ENCODE results near the gene DLG2.

DLG2 gene

DNA sequence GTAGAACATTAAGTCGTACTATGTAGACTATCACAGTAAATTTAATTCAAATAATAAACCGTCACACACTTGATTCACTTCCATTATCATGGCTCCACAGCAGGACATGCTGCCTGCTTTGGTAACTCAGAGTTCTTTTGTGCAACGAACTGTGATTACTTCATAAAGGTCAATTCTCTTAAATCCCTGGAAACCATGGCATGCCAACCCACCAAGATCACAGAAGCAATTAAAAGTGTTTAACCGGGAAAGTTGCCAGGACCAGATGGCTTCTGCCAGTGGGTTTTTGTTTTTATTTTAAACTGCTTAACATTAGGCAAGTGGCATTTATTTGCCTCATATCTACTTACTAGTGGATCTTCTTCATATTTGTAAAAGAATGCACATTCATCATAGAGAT, 1162.1 kb downstream of the DLG2 start:
- H3K27me3 Mint-ChIP-seq: no peaks in the 10 kb centered on the region
- H3K4me3 Mint-ChIP-seq: no peak overlapping the region
- DNase-seq (no peak), ATAC-seq (replicated peaks) (no peak)
- H3K4me1 Mint-ChIP-seq: no peaks in the 10 kb centered on the region
- H3K36me3 Mint-ChIP-seq: no peaks in the 10 kb centered on the region
- no peaks in the 10 kb centered on the region for H3K9me3 Mint-ChIP-seq
- no peak overlapping the region for H3K27ac Mint-ChIP-seq

DNA sequence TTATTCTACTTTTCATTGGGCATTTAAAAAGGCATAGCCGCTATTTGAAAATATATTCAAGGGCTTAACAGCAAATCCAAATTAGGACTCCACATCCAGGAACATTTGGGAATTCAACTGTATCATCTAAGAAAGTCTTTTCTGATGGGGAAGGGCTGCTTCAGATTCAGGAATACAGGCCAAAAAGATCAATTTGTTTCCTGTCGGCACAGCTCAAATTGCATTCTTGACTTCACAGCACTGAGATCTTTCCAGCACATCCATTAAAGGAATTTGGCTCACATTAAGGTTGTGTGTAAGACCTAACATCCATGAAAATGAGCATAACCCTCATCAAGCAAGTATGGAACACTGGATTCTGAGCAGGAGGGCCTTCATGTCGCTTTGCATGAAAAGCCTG, 1171.5 kb downstream of the DLG2 start:
- DNase-seq (no peak), ATAC-seq (replicated peaks) (no peak)
- no peaks in the 10 kb centered on the region for H3K4me1 Mint-ChIP-seq
- H3K36me3 Mint-ChIP-seq: no peaks in the 10 kb centered on the region
- H3K4me3 Mint-ChIP-seq: no peak overlapping the region
- no peaks in the 10 kb centered on the region for H3K9me3 Mint-ChIP-seq
- H3K27ac Mint-ChIP-seq: no peak overlapping the region
- peaks cover 0 to 6% of the 10 kb centered on the region in 2 donors for H3K27me3 Mint-ChIP-seq

DNA sequence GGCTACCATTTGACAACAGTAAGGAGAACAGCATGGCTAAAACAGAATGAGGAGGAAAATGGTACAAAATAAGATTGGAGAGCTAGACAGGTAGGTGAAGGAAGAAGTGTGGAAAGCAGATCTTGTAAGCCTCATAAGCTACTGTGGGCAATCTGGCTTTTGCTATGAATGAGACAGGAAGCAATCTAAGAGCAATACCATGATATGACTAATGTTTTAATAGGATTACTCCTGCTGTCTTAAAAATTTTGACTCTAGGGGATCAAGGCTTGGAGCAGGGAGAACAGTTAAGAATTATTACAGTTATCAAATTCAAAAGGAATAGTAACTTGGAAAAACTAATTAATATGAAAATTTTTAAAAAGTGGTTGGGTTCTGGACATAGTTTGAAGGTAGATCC, 1174.9 kb downstream of the DLG2 start:
- H3K4me1 Mint-ChIP-seq: no peaks in the 10 kb centered on the region

DNA sequence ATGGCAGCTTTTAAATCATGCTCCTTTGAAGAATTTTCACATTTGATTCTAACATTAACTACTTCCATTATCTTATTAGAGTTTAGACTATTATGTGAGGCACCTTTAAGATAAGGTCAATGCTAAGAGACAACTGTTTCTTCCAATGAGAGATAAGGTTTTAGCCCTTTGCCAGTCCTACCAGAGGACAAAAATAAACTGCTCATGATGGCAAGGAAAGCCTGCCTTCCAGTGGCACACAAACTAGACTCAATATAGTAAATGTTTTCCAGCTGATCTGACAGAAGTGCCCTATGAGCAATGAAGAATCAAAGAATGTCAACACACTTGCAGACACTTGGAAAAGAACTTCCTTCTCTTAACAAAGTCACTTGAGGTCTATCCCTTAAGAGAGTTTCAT, 1188.6 kb downstream of the DLG2 start:
- Mint-ChIP-seq H3K27ac (no peak overlapping the region), H3K36me3 (no peaks in the 10 kb centered on the region)

More for the DNA sequence above, 1174.9 kb downstream of the DLG2 start:
- no peak for ATAC-seq (replicated peaks)
- Mint-ChIP-seq H3K9me3 (no peaks in the 10 kb centered on the region), H3K36me3 (no peaks in the 10 kb centered on the region), H3K4me3 (no peak overlapping the region), H3K27ac (no peak overlapping the region), H3K27me3 (peaks cover 0 to 6% of the 10 kb centered on the region in 2 donors)
- no peak for DNase-seq

DNA sequence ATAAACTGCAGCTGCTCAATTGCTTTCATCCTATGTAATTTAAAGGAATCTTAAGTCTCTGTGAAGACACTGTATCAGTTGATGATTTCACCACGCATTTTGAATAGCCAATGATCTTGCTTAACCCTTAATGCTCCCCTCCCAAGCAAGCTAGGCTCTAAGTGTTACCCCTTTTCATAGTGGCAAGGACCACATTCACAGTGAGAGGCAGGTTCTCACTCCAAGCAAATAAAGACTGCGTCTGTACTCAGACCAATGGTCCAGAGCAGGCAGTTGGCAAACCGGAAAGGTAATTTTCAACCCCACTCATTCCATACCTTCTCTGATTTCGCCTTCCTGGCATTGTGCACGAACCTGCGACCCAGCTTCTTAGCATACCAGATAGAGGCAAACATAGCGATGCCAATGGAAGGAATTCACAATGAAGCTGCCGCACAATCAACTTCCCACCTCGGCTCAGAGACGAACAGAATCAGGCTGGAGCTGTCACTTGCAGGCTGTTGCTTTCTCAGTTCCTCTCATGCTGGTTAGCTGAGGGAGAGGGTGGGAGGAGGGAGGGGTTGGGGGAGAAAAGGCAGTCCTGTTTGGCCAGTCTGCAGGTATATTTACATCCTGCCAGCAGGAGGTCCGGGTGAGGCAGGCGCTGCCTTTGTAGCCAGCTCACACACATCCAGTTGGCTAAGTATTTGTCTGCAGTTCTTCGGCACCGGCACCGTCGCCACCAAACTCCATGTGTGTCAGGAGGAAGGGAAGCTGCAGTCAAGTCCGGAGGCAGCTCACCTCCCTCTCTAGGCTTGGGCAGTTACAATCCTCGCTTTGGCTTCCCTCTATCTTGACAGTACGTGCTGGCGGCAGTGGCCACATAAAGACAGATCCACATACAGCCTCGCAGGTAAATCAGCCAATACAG, 1189.8 kb downstream of the DLG2 start:
- DNase-seq (no peak), ATAC-seq (replicated peaks) (peak; percentile 93 to 95)
- Mint-ChIP-seq H3K4me3 (peak overlapping the region in 1 of 2 donors; percentile 43), H3K4me1 (peaks cover 3 to 7% of the 10 kb centered on the region in 2 donors), H3K9me3 (peaks cover 0 to 3% of the 10 kb centered on the region in 2 donors), H3K27ac (no peak overlapping the region), H3K36me3 (no peaks in the 10 kb centered on the region), H3K27me3 (peaks cover 8 to 14% of the 10 kb centered on the region in 2 donors)

More for the DNA sequence above, 1188.6 kb downstream of the DLG2 start:
- H3K9me3 Mint-ChIP-seq: peaks cover 0 to 4% of the 10 kb centered on the region in 2 donors
- no peak overlapping the region for H3K4me3 Mint-ChIP-seq
- DNase-seq (no peak), ATAC-seq (replicated peaks) (no peak)
- peaks cover 8 to 14% of the 10 kb centered on the region in 2 donors for H3K27me3 Mint-ChIP-seq
- H3K4me1 Mint-ChIP-seq: peaks cover 3 to 7% of the 10 kb centered on the region in 2 donors

DNA sequence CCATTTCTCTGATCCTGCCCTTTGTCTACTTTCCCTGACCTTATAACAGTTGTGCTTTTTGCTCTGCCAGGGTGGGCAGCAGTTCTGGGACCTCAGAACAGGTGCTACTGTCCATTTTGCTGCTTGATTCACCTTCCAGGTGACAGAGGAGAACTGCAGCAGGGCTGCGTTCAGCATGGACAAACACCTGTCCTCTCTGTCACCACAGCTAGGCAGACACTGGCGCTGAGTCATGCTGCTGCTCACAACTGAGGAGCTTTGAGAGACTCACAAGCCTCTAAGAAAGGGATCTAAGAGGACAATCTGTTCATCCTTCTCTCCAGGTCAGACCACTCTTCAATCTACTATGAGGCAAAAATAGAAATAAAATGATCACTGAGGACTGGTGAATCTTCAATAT, 1196.5 kb downstream of the DLG2 start:
- Mint-ChIP-seq H3K36me3 (no peaks in the 10 kb centered on the region), H3K27ac (no peak overlapping the region), H3K4me1 (no peaks in the 10 kb centered on the region), H3K27me3 (peaks cover 0 to 4% of the 10 kb centered on the region in 2 donors), H3K9me3 (peaks cover 0 to 1% of the 10 kb centered on the region in 2 donors), H3K4me3 (no peak overlapping the region)
- DNase-seq: no peak
- ATAC-seq (replicated peaks): no peak

DNA sequence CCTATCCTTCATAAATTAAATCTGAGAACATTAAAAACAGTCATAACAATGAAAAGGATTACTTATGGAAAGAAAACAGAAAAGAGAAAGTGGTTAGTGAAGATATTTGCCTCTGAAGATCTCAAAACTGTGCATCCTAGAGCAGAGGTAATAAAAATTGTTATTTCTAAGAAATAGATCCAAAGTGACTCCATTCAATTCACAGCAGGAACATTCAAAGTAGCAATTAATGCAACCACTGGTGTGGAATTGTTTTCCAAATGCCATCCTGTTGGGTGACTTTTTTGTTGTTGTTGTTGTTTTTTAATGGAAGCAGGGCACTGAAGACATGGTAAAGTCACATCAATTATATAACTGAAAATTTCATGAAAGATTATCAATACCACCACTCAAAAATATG, 1201.5 kb downstream of the DLG2 start:
- H3K27me3 Mint-ChIP-seq: peaks cover 0 to 3% of the 10 kb centered on the region in 2 donors
- DNase-seq (no peak), ATAC-seq (replicated peaks) (no peak)
- no peak overlapping the region for H3K4me3 Mint-ChIP-seq
- H3K9me3 Mint-ChIP-seq: peaks cover 0 to 1% of the 10 kb centered on the region in 2 donors
- no peak overlapping the region for H3K27ac Mint-ChIP-seq
- H3K36me3 Mint-ChIP-seq: no peaks in the 10 kb centered on the region
- H3K4me1 Mint-ChIP-seq: no peaks in the 10 kb centered on the region

DNA sequence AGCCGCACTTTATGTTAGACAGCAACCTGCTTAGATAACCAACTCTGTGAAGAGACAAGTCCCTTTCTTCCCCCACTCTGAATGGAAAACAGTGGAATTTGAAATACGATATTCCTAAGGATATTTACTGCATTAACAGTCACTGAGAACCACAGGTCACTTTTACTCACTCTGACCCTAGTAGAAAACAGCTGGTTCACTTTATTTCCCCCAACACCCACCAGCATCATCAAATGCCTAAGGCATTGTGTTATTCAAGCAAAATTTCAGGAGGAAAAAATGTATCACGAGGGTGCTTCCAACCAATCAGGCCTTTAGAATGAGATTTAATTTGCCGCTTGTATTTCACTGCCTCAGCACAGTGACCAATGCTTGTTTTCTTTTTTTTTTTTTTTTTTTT, 1206.9 kb downstream of the DLG2 start:
- DNase-seq (no peak), ATAC-seq (replicated peaks) (no peak)
- no peak overlapping the region for H3K27ac Mint-ChIP-seq
- H3K9me3 Mint-ChIP-seq: no peaks in the 10 kb centered on the region
- H3K4me3 Mint-ChIP-seq: no peak overlapping the region
- no peaks in the 10 kb centered on the region for H3K27me3 Mint-ChIP-seq
- no peaks in the 10 kb centered on the region for H3K4me1 Mint-ChIP-seq
- H3K36me3 Mint-ChIP-seq: no peaks in the 10 kb centered on the region

DNA sequence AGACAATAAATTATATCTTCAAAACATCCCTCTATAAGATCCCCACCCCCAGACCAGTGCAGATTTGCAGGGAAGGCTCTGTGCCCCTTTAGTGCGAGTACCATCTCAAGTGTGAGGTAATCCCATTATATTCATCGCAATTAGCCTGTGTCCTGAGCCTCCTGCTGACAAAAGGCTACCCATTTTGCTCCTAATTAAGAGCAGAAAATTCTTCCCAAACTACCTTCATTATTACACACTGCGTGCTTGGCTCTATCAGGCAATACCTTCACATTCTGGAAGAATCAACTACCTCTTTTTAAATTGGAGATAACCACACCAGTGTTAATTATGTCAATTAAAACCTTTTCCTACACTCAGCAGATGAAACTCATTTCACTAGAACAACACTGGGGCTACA, 1207.5 kb downstream of the DLG2 start:
- Mint-ChIP-seq H3K27me3 (no peaks in the 10 kb centered on the region), H3K4me1 (no peaks in the 10 kb centered on the region), H3K27ac (no peak overlapping the region), H3K36me3 (no peaks in the 10 kb centered on the region), H3K9me3 (no peaks in the 10 kb centered on the region), H3K4me3 (no peak overlapping the region)
- DNase-seq (no peak), ATAC-seq (replicated peaks) (no peak)

DNA sequence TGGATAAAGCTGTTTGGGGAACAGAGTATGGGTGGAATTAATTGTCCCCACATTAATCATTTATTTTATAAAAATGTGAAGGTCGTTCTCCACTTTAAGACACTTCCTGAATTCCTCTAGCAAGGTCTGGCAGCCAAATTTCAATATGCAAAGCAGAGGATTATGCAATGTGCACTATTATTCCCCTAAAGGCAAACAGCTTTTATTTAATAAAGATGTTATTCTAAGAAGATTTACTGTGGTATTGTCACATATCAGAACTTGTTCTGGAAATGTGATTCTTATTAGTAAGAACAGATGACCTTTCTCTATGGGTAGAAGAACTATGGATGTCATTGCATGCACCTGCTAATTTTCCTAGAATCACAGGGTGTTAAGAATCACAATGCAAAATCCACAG, 1212.2 kb downstream of the DLG2 start:
- DNase-seq (no peak), ATAC-seq (replicated peaks) (no peak)
- Mint-ChIP-seq H3K27me3 (no peaks in the 10 kb centered on the region), H3K4me3 (no peak overlapping the region), H3K27ac (no peak overlapping the region), H3K4me1 (no peaks in the 10 kb centered on the region), H3K36me3 (no peaks in the 10 kb centered on the region), H3K9me3 (no peaks in the 10 kb centered on the region)

DNA sequence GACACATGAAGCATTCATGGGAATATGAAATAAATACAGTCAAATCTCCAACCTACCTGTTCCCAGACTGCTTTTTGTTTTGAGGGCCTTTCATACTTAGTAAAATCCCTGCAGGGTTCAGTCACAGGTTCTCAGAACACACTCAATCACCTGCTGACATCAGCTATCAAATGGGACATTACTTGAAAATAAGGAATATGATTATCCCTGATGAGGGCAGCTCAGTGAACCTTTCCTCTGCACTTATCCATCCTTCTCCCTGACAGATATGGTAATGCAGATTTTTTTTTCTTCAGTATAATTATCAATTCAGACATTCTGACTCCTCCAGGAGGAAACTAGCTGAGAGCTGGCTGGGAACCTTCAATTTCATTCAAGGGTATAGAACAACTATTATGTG, 1213.6 kb downstream of the DLG2 start:
- no peaks in the 10 kb centered on the region for H3K36me3 Mint-ChIP-seq
- H3K9me3 Mint-ChIP-seq: no peaks in the 10 kb centered on the region
- no peak overlapping the region for H3K4me3 Mint-ChIP-seq
- ATAC-seq (replicated peaks) (no peak), DNase-seq (no peak)
- no peaks in the 10 kb centered on the region for H3K4me1 Mint-ChIP-seq
- no peaks in the 10 kb centered on the region for H3K27me3 Mint-ChIP-seq
- H3K27ac Mint-ChIP-seq: no peak overlapping the region

DNA sequence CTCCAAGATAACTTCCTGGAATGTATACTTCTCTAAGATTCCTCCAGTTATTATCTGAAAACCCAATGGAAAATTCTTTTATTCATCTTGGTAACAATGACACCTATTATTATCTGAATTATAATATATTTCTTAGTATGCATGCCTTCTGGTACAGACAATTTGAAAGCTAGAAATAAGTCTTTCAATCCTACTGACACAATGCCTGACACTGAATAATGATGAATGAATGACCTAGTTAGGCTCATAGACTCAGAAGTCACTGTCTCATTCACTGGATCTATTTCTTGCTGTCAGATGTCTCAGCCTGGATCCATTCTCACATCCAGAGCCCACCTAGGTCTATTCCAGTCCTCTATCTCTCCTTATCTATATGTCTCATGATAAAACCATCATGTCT, 1214.3 kb downstream of the DLG2 start:
- no peaks in the 10 kb centered on the region for H3K36me3 Mint-ChIP-seq
- no peaks in the 10 kb centered on the region for H3K9me3 Mint-ChIP-seq
- DNase-seq: no peak
- no peak overlapping the region for H3K27ac Mint-ChIP-seq
- H3K27me3 Mint-ChIP-seq: no peaks in the 10 kb centered on the region
- H3K4me1 Mint-ChIP-seq: no peaks in the 10 kb centered on the region
- no peak overlapping the region for H3K4me3 Mint-ChIP-seq
- no peak for ATAC-seq (replicated peaks)

DNA sequence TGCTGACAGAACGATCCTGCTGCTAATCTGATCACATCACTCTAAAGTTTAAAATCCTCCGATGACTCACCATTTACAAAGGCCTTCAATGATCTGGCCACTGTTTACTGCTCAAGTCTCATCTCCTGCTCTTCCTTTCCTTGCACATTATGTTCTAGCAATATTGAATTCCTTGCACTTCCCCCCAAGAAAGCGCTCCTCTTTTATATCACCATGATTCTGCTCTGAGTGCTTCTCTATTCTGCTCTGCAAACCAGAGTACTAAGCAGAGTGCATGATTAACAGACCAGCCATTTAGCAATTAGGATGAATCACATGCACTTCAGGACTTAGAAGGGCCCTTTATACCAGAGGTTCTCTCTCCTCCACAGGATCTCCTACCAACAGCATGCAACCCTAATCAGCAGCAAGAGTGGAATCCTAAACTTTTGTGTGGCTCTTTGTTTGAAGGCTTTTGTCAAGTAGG, 1218.2 kb downstream of the DLG2 start:
- DNase-seq: no peak
- no peak overlapping the region for H3K4me3 Mint-ChIP-seq

DNA sequence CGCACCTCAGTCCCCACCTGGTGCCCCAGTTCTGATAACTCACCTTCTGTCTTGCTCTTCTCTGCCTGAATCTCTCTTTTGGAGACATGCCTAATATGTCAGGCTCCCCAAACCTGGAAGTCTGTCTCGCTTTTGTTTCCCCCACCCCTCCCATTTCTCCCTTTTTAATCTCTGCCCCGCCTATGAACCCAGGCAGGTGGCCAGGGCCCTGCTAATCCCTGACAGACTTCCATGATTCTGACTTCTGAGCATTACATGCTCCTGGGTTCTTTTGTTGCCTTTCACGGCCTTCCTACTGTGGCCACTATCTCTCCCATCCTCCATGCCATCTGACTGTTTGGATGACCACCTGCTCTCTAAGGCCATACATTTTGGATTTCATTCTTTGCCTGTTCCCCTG, 1220.1 kb downstream of the DLG2 start:
- Mint-ChIP-seq H3K4me3 (no peak overlapping the region), H3K36me3 (no peaks in the 10 kb centered on the region), H3K27me3 (no peaks in the 10 kb centered on the region), H3K9me3 (no peaks in the 10 kb centered on the region), H3K27ac (no peak overlapping the region), H3K4me1 (no peaks in the 10 kb centered on the region)
- no peak for ATAC-seq (replicated peaks)
- no peak for DNase-seq

More for the DNA sequence above, 1218.2 kb downstream of the DLG2 start:
- no peaks in the 10 kb centered on the region for H3K4me1 Mint-ChIP-seq
- H3K36me3 Mint-ChIP-seq: no peaks in the 10 kb centered on the region
- ATAC-seq (replicated peaks): no peak
- no peak overlapping the region for H3K27ac Mint-ChIP-seq
- H3K27me3 Mint-ChIP-seq: no peaks in the 10 kb centered on the region
- H3K9me3 Mint-ChIP-seq: no peaks in the 10 kb centered on the region

DNA sequence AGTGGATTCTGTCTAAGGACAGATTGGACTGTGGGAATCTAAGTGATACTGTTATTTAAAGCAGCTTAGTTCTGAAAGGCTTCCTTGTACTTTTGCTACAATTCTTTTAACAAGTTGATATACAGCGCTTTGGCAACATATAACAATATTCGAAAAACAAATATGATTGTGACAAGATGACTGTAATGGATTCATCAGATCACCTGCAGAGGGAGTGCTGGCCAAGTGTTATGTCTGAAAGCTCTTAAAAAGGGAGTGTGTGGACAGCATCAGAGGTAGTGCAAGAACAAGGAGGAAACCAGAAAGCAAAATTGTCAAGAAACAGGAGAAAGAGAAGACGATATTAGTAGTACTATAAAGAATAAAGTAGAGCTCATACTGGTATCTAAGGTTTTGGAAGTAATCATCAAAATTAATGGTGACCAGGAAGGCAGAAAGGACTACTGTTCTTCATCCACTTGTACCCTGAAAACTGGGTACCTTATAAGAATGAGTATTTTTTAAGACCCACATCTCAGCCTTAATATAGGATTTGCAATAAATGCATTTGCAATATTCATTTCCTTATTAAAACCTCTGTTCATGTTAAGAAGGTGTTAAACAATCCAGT, 1229.0 kb downstream of the DLG2 start:
- Mint-ChIP-seq H3K4me1 (no peaks in the 10 kb centered on the region), H3K27me3 (no peaks in the 10 kb centered on the region), H3K27ac (no peak overlapping the region), H3K36me3 (no peaks in the 10 kb centered on the region), H3K9me3 (no peaks in the 10 kb centered on the region), H3K4me3 (no peak overlapping the region)
- no peak for ATAC-seq (replicated peaks)
- DNase-seq: no peak

Measured in stimulated activated naive B cell treated with anti-CD40 and anti-IgM and Interleukin-4, amounts not matched to agents 10 μg/mL and 1 μg/mL and 100 μg/mL, for 72 hours (primary cell).